Keratinocyte (primary cell): Measurements from ENCODE around the gene KRT71. TPM values are rescaled to one million over a fixed set of nuclear protein-coding genes. Genes with fewer than 3 reads are reported as not detected.

Experiments used
- DNase-seq: peaks from one replicate; pipeline ENCODE4 v3.0.0-alpha.2; 2011; ENCODE audit warnings: low read depth, missing footprints, low spot score
- FAIRE-seq: peaks from 2 replicates; lab custom pipeline; 2011; peaks lifted over from hg19 to GRCh38; lab: Jason Lieb, UNC
- H2AFZ ChIP-seq: 2 replicates; pipeline ENCODE4 v1.6.0; 2012; ENCODE audit warnings: low read length, control low read depth, inconsistent platforms; ENCODE audit not compliant: control insufficient read depth
- H3K27ac ChIP-seq: 2 replicates; pipeline ENCODE4 v1.5.1; 2011; ENCODE audit warnings: low read length; ENCODE audit not compliant: control insufficient read depth, insufficient read depth
- H3K27me3 ChIP-seq: 3 replicates; pipeline ENCODE4 v1.6.0; 2011; ENCODE audit warnings: low read length; ENCODE audit not compliant: control insufficient read depth, insufficient read depth; ENCODE audit errors: extremely low read depth
- H3K36me3 ChIP-seq, 2 experiments: 2 replicates in 1 of 2; 3 replicates in 1 of 2; pipeline ENCODE4 v1.5.1; 2011; ENCODE audit warnings: low read length in 2 of 2, mild to moderate bottlenecking in 1 of 2; ENCODE audit not compliant: control insufficient read depth in 2 of 2, insufficient read depth in 2 of 2; ENCODE audit errors: extremely low read depth in 1 of 2
- H3K4me1 ChIP-seq: 3 replicates; pipeline ENCODE4 v1.5.1; 2011; ENCODE audit warnings: low read length; ENCODE audit not compliant: control insufficient read depth, insufficient read depth; ENCODE audit errors: extremely low read depth
- H3K4me2 ChIP-seq: 3 replicates; pipeline ENCODE4 v1.6.0; 2011; ENCODE audit warnings: low read depth, low read length; ENCODE audit not compliant: control insufficient read depth, insufficient read depth; ENCODE audit errors: extremely low read depth
- H3K4me3 ChIP-seq, 3 experiments: fragments of 200-600 bp in 1 of 3; sonication (generic) in 1 of 3; 2 replicates in 2 of 3; 3 replicates in 1 of 3; pipeline ENCODE4 v1.5.1; 2011 to 2016; ENCODE audit warnings: low read length in 3 of 3, mild to moderate bottlenecking in 3 of 3, control low read depth in 2 of 3, inconsistent platforms in 1 of 3, low read depth in 1 of 3, mixed read lengths in 1 of 3, mixed run types in 1 of 3, moderate library complexity in 1 of 3; ENCODE audit not compliant: control insufficient read depth in 2 of 3, insufficient read depth in 2 of 3; ENCODE audit errors: extremely low read depth in 1 of 3
- H3K79me2 ChIP-seq: 2 replicates; pipeline ENCODE4 v1.6.0; 2012; ENCODE audit warnings: low read length; ENCODE audit not compliant: control insufficient read depth, insufficient read depth
- H3K9ac ChIP-seq: 3 replicates; pipeline ENCODE4 v1.6.0; 2011; ENCODE audit warnings: low read length; ENCODE audit not compliant: control insufficient read depth, insufficient read depth; ENCODE audit errors: extremely low read depth
- H3K9me1 ChIP-seq: 3 replicates; pipeline ENCODE4 v1.6.0; 2011; ENCODE audit warnings: low read length; ENCODE audit not compliant: control insufficient read depth, insufficient read depth; ENCODE audit errors: extremely low read depth
- H3K9me3 ChIP-seq: 2 replicates; pipeline ENCODE4 v1.5.1; 2012; ENCODE audit warnings: low read depth, low read length; ENCODE audit not compliant: control insufficient read depth
- H4K20me1 ChIP-seq: 3 replicates; pipeline ENCODE4 v1.6.0; 2011; ENCODE audit warnings: low read length; ENCODE audit not compliant: control insufficient read depth, insufficient read depth; ENCODE audit errors: extremely low read depth
- EZH2 ChIP-seq: IDR thresholded peaks from one replicate; pipeline ENCODE4 v1.6.1; 2012; ENCODE audit warnings: inconsistent platforms, mild to moderate bottlenecking, low read length, moderate library complexity
- dilution Hi-C: fragments of 300-500 bp; cut with MboI; formaldehyde crosslinking; loops from one replicate; pipeline ENCODE4 v1.7.0; 2020; ENCODE audit warnings: low sequenced_read_pairs; ENCODE audit not compliant: extremely low pct_ligation_motif_present
- polyA plus RNA-seq, 5 experiments: library from polyadenylated mRNA; depleted of rRNA in 3 of 5; stranded (reverse) in 3 of 5; stranded (forward) in 1 of 5; unstranded in 1 of 5; fragments of >200 nt; gene quantifications; 1 replicate in 1 of 5; 2 replicates in 3 of 5; 3 replicates in 1 of 5; pipeline versions ENCODE4 v1.2.1 to v1.2.3, GENCODE V29; 2011 to 2012; ENCODE audit warnings: missing spikeins in 2 of 5, low read depth in 1 of 5, low replicate concordance in 1 of 5
- TF ChIP-seq, protein P1 (sequence below), 3 experiments: IDR thresholded peaks in 1 of 3; conservative IDR thresholded peaks in 1 of 3; optimal IDR thresholded peaks in 1 of 3; 2 replicates in 2 of 3; 3 replicates in 1 of 3; pipeline versions ENCODE3 to v1.5.1; 2011; ENCODE audit warnings: low read length in 3 of 3, mild to moderate bottlenecking in 3 of 3, moderate library complexity in 2 of 3, control low read depth in 1 of 3, inconsistent platforms in 1 of 3; ENCODE audit not compliant: insufficient read depth in 2 of 3; ENCODE audit errors: extremely low read depth in 1 of 3

The KRT71 gene
- polyA plus RNA-seq, 1 donor (not counting 4 experiments of a cell fraction or from before 2014, with no cell fraction given) = not detected

GRCh38 chr12:52506858-52507715, 45.9 kb downstream of the KRT71 start:
- Histone ChIP-seq H2AFZ (peak overlapping the region; percentile 21), H3K9ac (no peak overlapping the region), H3K9me3 (no peaks in the 10 kb centered on the region), H3K27me3 (no peaks in the 10 kb centered on the region), H3K27ac (no peak overlapping the region), H3K9me1 (no peaks in the 10 kb centered on the region), H3K4me2 (no peak overlapping the region), H3K79me2 (no peaks in the 10 kb centered on the region), H4K20me1 (no peaks in the 10 kb centered on the region), H3K4me1 (peaks cover 7% of the 10 kb centered on the region), H3K36me3 (peaks cover 0 to 2% of the 10 kb centered on the region in 2 experiments), H3K4me3 (no peak overlapping the region)
- no peak for DNase-seq
- peak; percentile 74 for FAIRE-seq
- TF ChIP-seq, protein P1, sequence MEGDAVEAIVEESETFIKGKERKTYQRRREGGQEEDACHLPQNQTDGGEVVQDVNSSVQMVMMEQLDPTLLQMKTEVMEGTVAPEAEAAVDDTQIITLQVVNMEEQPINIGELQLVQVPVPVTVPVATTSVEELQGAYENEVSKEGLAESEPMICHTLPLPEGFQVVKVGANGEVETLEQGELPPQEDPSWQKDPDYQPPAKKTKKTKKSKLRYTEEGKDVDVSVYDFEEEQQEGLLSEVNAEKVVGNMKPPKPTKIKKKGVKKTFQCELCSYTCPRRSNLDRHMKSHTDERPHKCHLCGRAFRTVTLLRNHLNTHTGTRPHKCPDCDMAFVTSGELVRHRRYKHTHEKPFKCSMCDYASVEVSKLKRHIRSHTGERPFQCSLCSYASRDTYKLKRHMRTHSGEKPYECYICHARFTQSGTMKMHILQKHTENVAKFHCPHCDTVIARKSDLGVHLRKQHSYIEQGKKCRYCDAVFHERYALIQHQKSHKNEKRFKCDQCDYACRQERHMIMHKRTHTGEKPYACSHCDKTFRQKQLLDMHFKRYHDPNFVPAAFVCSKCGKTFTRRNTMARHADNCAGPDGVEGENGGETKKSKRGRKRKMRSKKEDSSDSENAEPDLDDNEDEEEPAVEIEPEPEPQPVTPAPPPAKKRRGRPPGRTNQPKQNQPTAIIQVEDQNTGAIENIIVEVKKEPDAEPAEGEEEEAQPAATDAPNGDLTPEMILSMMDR (optimal IDR thresholded peaks at IDR 0.05 in 1 of 3, IDR thresholded peaks at IDR 0.05 in 1 of 3, conservative IDR thresholded peaks at IDR 0.05 in 1 of 3; ENCODE audit: extremely low read depth in 1 of 3, insufficient read depth in 2 of 3, low read length in 3 of 3) = peak; percentile 31 to 68 (median 55)
- TF ChIP-seq EZH2 = no peak
- dilution Hi-C loops = no loop called here

- Histone ChIP-seq H2AFZ (no peak overlapping the region), H3K27me3 (no peaks in the 10 kb centered on the region), H3K4me2 (no peak overlapping the region), H3K4me3 (no peak overlapping the region), H3K4me1 (peaks cover 25% of the 10 kb centered on the region), H3K9me1 (no peaks in the 10 kb centered on the region), H4K20me1 (no peaks in the 10 kb centered on the region), H3K9ac (no peak overlapping the region), H3K27ac (no peak overlapping the region), H3K36me3 (no peaks in the 10 kb centered on the region), H3K79me2 (no peaks in the 10 kb centered on the region), H3K9me3 (no peaks in the 10 kb centered on the region)
- FAIRE-seq (peak; percentile 5), DNase-seq (no peak)
- TF ChIP-seq EZH2 = no peak
- TF ChIP-seq, protein P1 (optimal IDR thresholded peaks at IDR 0.05 in 1 of 3, IDR thresholded peaks at IDR 0.05 in 1 of 3, conservative IDR thresholded peaks at IDR 0.05 in 1 of 3; ENCODE audit: extremely low read depth in 1 of 3, insufficient read depth in 2 of 3, low read length in 3 of 3) = no peak
- dilution Hi-C loops = no loop called here
Measured at GRCh38 chr12:52502877-52503276, 50.1 kb downstream of the KRT71 start.
